ENCODE results near the gene SLC35B2.

Gene SLC35B2

GRCh38 chr6:44253307-44254101, 3.8 kb downstream of the SLC35B2 start:
- no peak for DNase-seq (ENCODE audit: low read depth in 2 of 2)

GRCh38 chr6:44251576-44252524, 5.5 kb downstream of the SLC35B2 start:
- no peak for DNase-seq (ENCODE audit: low read depth in 2 of 2)

- DNase-seq (ENCODE audit: low read depth in 2 of 2) = no peak
Measured at GRCh38 chr6:44250718-44251123, 6.6 kb downstream of the SLC35B2 start.

- DNase-seq (ENCODE audit: low read depth in 2 of 2) = no peak
Measured at GRCh38 chr6:44250067-44250717, 7.1 kb downstream of the SLC35B2 start.

GRCh38 chr6:44249082-44249748, 8.1 kb downstream of the SLC35B2 start:
- DNase-seq (ENCODE audit: low read depth in 2 of 2) = no peak

- DNase-seq (ENCODE audit: low read depth in 2 of 2) = no peak
Measured at GRCh38 chr6:44248579-44248978, 8.7 kb downstream of the SLC35B2 start.

GRCh38 chr6:44247338-44248302, 9.7 kb downstream of the SLC35B2 start:
- peak; percentile 87 to 93 for DNase-seq (ENCODE audit: low read depth in 2 of 2)

- DNase-seq (ENCODE audit: low read depth in 2 of 2) = peak; percentile 96 to 99
Measured at GRCh38 chr6:44246663-44247337, 10.5 kb downstream of the SLC35B2 start, which contains the start of gene HSP90AB1. Gene HSP90AB1, plus strand, starts transcription at chr6:44247101. Its CDS starts 1,529 bp downstream, at chr6:44248630.

- DNase-seq (ENCODE audit: low read depth in 2 of 2) = peak; percentile 70 to 85
Measured at GRCh38 chr6:44245912-44246662, 11.2 kb downstream of the SLC35B2 start.

GRCh38 chr6:44245391-44245911, 11.9 kb downstream of the SLC35B2 start:
- no peak for DNase-seq (ENCODE audit: low read depth in 2 of 2)

- DNase-seq (ENCODE audit: low read depth in 2 of 2) = no peak
Measured at GRCh38 chr6:44243345-44243744, 14.0 kb downstream of the SLC35B2 start.

GRCh38 chr6:44238687-44239350, 18.5 kb downstream of the SLC35B2 start:
- DNase-seq (ENCODE audit: low read depth in 2 of 2) = no peak

GRCh38 chr6:44237813-44238433, 19.4 kb downstream of the SLC35B2 start:
- peak; percentile 35 to 70 for DNase-seq (ENCODE audit: low read depth in 2 of 2)

- DNase-seq (ENCODE audit: low read depth in 2 of 2) = peak; percentile 51 to 64
Measured at GRCh38 chr6:44237021-44237812, 20.1 kb downstream of the SLC35B2 start.

GRCh38 chr6:44235891-44236516, 21.3 kb downstream of the SLC35B2 start:
- no peak for DNase-seq (ENCODE audit: low read depth in 2 of 2)

GRCh38 chr6:44235269-44235668, 22.1 kb downstream of the SLC35B2 start:
- no peak for DNase-seq (ENCODE audit: low read depth in 2 of 2)
